ENCODE results near the gene DSCAML1. TPM values are rescaled to one million over a fixed set of nuclear protein-coding genes. Genes with fewer than 3 reads are reported as not detected.

DSCAML1 gene
- total RNA-seq, 1 experiment from 2014 or later, result 0.03 TPM

DNA sequence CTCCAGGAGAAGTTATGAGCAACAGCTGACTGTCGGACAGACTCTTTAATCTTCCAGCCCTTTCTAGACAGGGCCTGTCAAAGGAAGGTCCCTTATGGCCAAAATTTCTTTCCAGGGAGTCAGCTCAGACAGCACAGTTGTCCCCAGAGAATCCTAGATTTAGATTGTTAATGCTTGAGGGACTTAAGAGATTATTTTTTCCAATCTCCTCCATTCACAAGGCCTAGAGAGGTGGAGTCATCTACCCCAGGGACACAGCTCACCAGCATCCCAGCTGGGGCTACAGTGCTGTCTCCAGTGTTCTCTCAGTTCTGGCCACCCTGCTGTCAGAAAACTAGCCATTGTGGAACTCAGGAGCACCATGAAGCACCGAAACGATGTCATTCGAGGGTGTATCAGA lies 7.8 kb downstream of the DSCAML1 start:
- H3K27ac ChIP-seq, result no peak overlapping the region
- H3K4me1 ChIP-seq (replicated peaks), result no peaks in the 10 kb centered on the region
- no peaks in the 10 kb centered on the region for H3K9me3 ChIP-seq (replicated peaks)
- no peak overlapping the region for H3K4me3 ChIP-seq
- H3K36me3 ChIP-seq, result no peaks in the 10 kb centered on the region
- H3K27me3 ChIP-seq (replicated peaks), result no peaks in the 10 kb centered on the region
- no peak for DNase-seq (ENCODE audit: low read depth in 1 of 2, low spot score in 2 of 2)

DNA sequence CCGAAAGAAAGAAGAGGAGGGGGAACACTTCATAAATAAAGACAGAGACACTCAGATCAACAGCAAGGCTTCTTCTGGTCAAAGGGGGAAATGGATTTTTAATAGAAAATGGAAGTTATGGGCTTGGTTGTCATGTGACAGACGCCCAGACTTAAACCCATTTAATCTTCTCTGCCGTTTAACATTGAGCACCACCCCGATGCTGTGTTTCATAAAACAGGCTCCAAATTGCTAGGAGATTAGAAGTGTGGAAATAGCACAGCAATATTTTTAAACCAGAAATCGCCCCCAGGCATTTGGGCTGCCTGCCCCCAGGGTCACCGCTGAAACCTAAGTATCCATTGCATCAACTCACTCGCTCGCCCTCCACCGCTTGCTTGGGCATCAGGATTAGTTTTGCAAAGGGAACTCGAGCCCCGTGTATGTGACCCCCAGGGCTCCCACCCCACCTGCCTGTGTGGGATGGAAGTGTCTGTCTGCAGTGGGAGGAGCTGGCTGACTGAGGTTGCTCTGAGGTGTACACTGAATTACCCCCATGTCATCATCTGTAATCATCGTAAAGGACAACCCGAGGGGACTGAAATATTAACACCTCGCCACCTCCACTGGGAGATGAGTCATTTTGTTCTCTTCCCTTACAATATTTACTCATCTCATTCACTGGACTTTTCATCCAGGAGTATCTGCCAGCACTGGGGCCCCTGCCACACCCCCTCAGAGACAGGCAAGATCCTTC lies 10.7 kb downstream of the DSCAML1 start:
- Histone ChIP-seq H3K36me3 (no peaks in the 10 kb centered on the region), H3K4me1 (replicated peaks) (no peaks in the 10 kb centered on the region), H3K4me3 (no peak overlapping the region), H3K27me3 (replicated peaks) (no peaks in the 10 kb centered on the region), H3K9me3 (replicated peaks) (no peaks in the 10 kb centered on the region), H3K27ac (no peak overlapping the region)
- DNase-seq (ENCODE audit: low read depth in 1 of 2, low spot score in 2 of 2), result no peak

DNA sequence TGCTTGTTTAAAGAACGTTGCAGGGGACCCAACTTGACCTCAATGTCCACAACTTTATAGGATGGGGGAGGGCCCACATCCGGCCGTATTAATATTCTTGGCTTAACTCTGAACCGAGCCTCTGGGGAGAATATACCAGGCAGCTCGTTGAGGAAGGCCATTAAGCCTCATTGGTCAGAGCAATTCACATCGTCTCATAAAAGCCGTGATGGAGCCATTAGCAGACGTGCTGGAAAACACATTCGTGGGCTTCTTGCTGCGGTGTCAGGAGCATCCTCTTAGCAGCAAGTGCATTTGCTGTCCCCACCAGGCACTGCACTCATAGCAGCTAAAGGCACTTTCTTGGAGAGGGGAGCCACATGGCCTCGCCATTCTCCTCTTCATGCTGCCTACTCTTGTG lies 14.9 kb downstream of the DSCAML1 start:
- Histone ChIP-seq H3K27ac (no peak overlapping the region), H3K9me3 (replicated peaks) (no peaks in the 10 kb centered on the region), H3K4me3 (no peak overlapping the region), H3K4me1 (replicated peaks) (no peaks in the 10 kb centered on the region), H3K36me3 (no peaks in the 10 kb centered on the region), H3K27me3 (replicated peaks) (no peaks in the 10 kb centered on the region)
- no peak for DNase-seq (ENCODE audit: low read depth in 1 of 2, low spot score in 2 of 2)

DNA sequence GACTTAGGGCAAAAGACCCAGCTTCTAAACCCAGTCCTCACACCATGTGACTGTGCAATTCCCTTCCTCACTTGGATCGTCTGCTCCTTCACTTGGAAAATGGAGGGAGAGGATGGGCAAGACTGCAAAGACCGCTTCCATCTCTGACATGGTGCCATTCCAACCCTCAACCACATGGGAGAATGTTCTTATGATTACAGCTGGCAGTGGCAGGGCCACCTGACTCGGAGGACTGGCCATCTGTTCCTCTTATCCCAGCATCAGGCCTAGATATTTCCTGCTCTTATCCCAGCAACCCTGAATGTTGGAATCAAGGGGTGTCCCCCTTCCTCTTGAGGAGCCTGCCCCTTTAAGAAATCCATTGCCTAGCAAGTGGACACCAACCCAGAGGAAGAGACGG lies 15.4 kb downstream of the DSCAML1 start:
- H3K4me3 ChIP-seq, result no peak overlapping the region
- no peaks in the 10 kb centered on the region for H3K36me3 ChIP-seq
- no peak overlapping the region for H3K27ac ChIP-seq
- H3K9me3 ChIP-seq (replicated peaks), result no peaks in the 10 kb centered on the region
- H3K27me3 ChIP-seq (replicated peaks), result no peaks in the 10 kb centered on the region
- DNase-seq (ENCODE audit: low read depth in 1 of 2, low spot score in 2 of 2), result no peak
- H3K4me1 ChIP-seq (replicated peaks), result no peaks in the 10 kb centered on the region

DNA sequence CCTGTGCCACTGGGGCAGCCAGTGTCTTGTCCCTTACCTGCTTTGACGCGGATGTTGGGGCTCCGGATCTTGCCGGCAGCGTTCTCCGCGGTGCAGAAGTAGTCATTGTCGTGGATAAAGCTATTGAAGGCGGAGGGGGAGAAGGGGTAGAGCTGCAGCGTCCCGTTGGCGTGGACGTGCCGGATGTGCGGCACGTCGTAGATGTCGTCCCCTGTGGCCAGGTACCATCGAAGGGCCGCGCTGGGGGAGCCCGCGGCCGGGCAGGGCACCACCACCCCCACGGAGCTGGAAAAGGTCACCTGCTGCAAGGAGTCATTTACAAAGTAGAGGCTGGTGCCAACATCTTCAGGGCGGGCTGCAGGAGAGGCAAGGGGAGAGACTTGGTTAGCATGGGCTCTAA lies 16.6 kb downstream of the DSCAML1 start:
- Histone ChIP-seq H3K4me1 (replicated peaks) (no peaks in the 10 kb centered on the region), H3K4me3 (no peak overlapping the region), H3K27ac (no peak overlapping the region), H3K36me3 (no peaks in the 10 kb centered on the region), H3K9me3 (replicated peaks) (no peaks in the 10 kb centered on the region), H3K27me3 (replicated peaks) (no peaks in the 10 kb centered on the region)
- DNase-seq (ENCODE audit: low read depth in 1 of 2, low spot score in 2 of 2), result no peak

DNA sequence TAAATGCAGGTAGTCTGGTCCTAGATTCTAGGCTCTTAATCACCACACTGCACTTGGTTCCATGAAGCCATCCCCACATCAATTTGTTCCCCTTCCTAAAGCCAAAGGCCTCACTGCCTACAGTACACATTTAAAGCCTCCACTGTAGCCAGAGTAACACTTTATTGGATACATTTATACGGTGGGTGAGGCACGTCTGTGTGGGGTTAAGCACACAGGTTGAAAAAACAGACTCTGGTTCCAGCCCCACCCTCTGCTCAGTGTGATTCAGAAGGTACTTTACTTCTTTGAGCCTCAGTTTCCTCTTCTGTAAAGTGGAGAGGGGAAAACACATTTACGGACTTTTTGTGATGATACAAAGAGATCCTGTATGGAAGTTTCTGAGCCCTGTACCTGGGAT lies 22.5 kb downstream of the DSCAML1 start:
- Histone ChIP-seq H3K4me1 (replicated peaks) (no peaks in the 10 kb centered on the region), H3K27ac (no peak overlapping the region), H3K4me3 (no peak overlapping the region), H3K9me3 (replicated peaks) (no peaks in the 10 kb centered on the region), H3K36me3 (no peaks in the 10 kb centered on the region), H3K27me3 (replicated peaks) (no peaks in the 10 kb centered on the region)
- no peak for DNase-seq (ENCODE audit: low read depth in 1 of 2, low spot score in 2 of 2)

DNA sequence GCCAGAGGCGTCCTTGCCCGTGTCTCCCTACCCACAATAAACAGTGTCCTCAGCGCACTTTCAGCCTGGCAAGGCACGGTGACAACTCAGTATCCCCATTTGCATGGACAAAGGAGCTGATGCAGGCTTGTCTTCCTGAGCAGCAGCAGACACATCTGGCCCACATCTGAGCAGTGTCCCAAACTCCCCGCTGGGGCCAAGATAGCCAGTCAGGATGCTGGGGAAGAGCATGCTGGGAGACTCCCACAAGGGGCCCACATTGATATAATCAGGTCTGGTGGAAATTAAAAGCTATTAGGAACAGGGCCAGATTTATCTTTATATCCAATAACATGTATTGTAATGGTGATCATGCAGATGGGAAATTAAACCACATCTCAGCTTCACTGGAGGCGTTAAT lies 24.7 kb downstream of the DSCAML1 start:
- Histone ChIP-seq H3K4me3 (no peak overlapping the region), H3K27ac (no peak overlapping the region), H3K9me3 (replicated peaks) (no peaks in the 10 kb centered on the region)

DNA sequence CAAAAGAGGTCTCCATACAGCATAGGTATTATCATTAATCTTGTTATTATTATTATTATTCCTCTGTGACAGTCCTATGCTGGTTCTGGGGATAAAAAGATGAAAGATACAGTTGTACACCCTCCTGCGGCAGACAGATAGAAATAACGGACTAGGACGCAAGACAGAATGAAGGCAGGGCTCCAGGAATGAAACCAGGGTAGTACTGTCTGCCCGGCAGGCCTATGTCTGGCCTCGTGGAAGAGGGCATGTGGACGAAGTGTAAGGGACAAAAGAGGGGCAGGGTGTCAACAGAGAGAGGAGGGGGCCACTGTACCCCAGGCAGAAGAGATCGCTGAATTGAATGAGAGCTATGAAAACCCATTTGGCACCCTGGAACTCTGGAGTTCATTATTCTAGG lies 25.2 kb downstream of the DSCAML1 start:
- H3K4me1 ChIP-seq (replicated peaks), result no peaks in the 10 kb centered on the region
- no peak overlapping the region for H3K27ac ChIP-seq
- no peak overlapping the region for H3K4me3 ChIP-seq
- DNase-seq (ENCODE audit: low read depth in 1 of 2, low spot score in 2 of 2), result no peak
- no peaks in the 10 kb centered on the region for H3K9me3 ChIP-seq (replicated peaks)
- no peaks in the 10 kb centered on the region for H3K27me3 ChIP-seq (replicated peaks)
- H3K36me3 ChIP-seq, result no peaks in the 10 kb centered on the region

More for the DNA sequence above, 24.7 kb downstream of the DSCAML1 start:
- Histone ChIP-seq H3K27me3 (replicated peaks) (no peaks in the 10 kb centered on the region), H3K36me3 (no peaks in the 10 kb centered on the region), H3K4me1 (replicated peaks) (no peaks in the 10 kb centered on the region)
- DNase-seq (ENCODE audit: low read depth in 1 of 2, low spot score in 2 of 2), result no peak

DNA sequence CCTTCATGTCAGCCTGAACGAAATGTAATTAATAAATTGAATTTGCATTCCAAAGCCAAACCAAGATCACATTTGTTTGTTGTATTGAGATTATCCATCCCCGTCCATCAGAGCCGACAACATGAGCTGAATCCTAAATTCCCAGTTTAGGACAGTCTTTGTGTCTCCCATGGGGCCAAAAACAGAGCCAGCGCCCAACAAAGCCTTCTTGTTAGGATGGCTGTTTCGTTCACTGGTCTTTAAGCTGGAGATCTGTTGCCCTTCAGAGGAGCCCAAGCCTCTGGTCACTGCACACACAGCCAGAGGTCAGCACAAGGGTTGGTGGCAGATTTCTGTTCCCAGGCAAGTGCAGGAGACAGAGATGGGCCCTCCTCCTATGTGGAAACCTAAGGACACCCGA lies 25.8 kb downstream of the DSCAML1 start:
- Histone ChIP-seq H3K4me1 (replicated peaks) (no peaks in the 10 kb centered on the region), H3K36me3 (no peaks in the 10 kb centered on the region), H3K9me3 (replicated peaks) (no peaks in the 10 kb centered on the region), H3K27ac (no peak overlapping the region), H3K4me3 (no peak overlapping the region), H3K27me3 (replicated peaks) (no peaks in the 10 kb centered on the region)
- DNase-seq (ENCODE audit: low read depth in 1 of 2, low spot score in 2 of 2), result no peak

DNA sequence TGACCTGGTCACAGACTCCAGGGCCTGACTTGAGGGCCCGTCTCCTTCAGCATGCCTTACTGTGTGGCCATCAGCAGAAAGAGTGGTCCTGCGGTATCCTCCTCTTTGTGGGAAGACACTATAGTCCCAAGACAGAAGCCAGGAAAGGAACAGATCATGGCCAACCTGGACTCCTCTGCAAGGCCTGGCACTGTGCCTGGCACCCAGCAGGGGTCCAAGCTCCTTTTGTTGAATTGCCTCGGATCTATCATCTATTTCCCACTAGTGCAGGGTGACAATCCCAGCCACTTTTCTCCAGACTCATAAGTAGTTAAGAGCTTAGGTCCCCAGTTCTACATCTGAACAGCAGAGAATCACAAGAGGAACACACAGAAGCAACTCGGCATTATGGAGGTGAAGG lies 27.0 kb downstream of the DSCAML1 start:
- Histone ChIP-seq H3K27me3 (replicated peaks) (no peaks in the 10 kb centered on the region), H3K36me3 (no peaks in the 10 kb centered on the region), H3K4me1 (replicated peaks) (no peaks in the 10 kb centered on the region), H3K4me3 (no peak overlapping the region), H3K27ac (no peak overlapping the region), H3K9me3 (replicated peaks) (no peaks in the 10 kb centered on the region)
- DNase-seq (ENCODE audit: low read depth in 1 of 2, low spot score in 2 of 2), result no peak

DNA sequence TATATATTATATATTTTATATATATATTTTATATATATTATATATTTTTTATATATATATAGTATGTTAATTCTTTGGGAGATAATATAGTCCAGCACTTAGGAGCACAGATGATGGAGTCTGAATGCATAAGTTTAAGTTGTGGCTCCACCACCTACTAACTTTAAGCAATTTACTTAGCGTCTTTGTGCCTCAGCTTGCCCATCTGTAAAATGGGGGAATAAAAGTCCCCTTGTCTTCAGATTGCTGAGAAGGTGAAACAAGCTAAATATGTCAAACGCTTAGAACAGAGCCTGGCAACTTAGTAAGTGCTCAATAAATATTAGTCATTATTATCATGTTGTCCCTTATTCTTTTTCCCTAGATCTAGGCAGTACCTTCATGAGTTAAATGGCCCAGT lies 27.5 kb downstream of the DSCAML1 start:
- Histone ChIP-seq H3K36me3 (no peaks in the 10 kb centered on the region), H3K9me3 (replicated peaks) (no peaks in the 10 kb centered on the region), H3K4me3 (no peak overlapping the region), H3K27ac (no peak overlapping the region), H3K4me1 (replicated peaks) (no peaks in the 10 kb centered on the region), H3K27me3 (replicated peaks) (no peaks in the 10 kb centered on the region)
- DNase-seq (ENCODE audit: low read depth in 1 of 2, low spot score in 2 of 2), result no peak

DNA sequence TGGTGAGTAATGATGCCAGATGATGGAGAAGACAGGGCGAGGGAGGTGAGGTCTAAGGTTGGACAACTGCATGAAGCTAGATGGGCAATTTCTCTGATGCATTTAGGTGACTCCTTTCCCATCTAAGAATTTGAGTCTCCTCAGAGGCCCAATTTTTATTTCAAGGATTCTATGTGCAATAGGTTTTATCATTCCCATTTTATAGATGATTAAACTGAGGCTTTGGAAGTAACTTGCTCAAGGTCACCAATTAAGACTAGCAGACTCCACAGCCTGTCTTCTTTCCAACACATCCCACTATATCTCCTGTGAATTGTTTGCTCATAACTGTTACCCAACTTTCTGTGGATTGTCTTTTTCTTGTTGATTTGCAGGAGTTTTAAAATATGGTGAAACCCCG lies 28.5 kb downstream of the DSCAML1 start:
- Histone ChIP-seq H3K27ac (no peak overlapping the region), H3K9me3 (replicated peaks) (no peaks in the 10 kb centered on the region), H3K4me1 (replicated peaks) (no peaks in the 10 kb centered on the region), H3K36me3 (no peaks in the 10 kb centered on the region), H3K4me3 (no peak overlapping the region), H3K27me3 (replicated peaks) (no peaks in the 10 kb centered on the region)
- no peak for DNase-seq (ENCODE audit: low read depth in 1 of 2, low spot score in 2 of 2)

DNA sequence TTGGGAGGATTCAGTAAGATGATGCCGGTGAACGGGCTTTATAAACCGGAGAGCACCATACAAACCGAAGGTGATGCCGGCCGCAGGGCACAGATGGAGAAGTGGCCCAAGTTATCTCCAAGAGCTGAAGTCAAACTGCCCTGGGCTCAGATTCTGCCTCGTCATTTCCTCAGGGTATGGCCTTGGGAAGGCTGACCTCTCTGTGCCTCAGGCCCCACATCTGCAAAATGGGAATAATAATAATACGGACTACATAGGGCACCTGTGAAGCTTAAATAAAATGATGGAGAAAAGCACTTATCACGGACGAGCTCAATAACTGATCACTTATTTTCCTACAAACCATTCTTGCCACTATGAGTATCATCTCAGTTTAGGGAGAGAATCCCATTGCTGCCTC lies 29.9 kb downstream of the DSCAML1 start:
- no peak for DNase-seq (ENCODE audit: low read depth in 1 of 2, low spot score in 2 of 2)
- Histone ChIP-seq H3K27ac (no peak overlapping the region), H3K36me3 (no peaks in the 10 kb centered on the region), H3K27me3 (replicated peaks) (no peaks in the 10 kb centered on the region), H3K4me3 (no peak overlapping the region), H3K4me1 (replicated peaks) (no peaks in the 10 kb centered on the region), H3K9me3 (replicated peaks) (no peaks in the 10 kb centered on the region)

DNA sequence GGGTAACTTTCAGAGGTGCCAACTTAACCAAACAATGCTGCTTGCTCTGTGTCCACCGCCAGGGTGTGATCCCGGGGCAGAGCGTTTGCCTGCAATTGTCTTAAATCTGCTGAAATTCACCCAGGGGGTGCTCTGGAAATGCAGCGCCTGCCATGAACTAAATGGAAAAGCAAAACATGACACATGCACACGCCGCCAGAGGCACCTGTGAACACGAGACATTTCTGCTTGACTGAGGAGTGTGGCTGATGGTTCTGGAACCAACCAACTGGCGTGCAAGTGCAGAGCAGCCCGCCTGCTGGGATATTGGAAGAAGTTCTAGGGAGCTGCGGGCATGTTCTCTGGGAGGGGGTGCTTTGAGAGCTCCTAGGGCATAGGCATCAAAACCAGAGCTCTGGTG lies 30.4 kb downstream of the DSCAML1 start:
- Histone ChIP-seq H3K36me3 (no peaks in the 10 kb centered on the region), H3K27ac (no peak overlapping the region), H3K4me3 (no peak overlapping the region), H3K4me1 (replicated peaks) (no peaks in the 10 kb centered on the region), H3K27me3 (replicated peaks) (no peaks in the 10 kb centered on the region), H3K9me3 (replicated peaks) (no peaks in the 10 kb centered on the region)
- DNase-seq (ENCODE audit: low read depth in 1 of 2, low spot score in 2 of 2), result no peak

DNA sequence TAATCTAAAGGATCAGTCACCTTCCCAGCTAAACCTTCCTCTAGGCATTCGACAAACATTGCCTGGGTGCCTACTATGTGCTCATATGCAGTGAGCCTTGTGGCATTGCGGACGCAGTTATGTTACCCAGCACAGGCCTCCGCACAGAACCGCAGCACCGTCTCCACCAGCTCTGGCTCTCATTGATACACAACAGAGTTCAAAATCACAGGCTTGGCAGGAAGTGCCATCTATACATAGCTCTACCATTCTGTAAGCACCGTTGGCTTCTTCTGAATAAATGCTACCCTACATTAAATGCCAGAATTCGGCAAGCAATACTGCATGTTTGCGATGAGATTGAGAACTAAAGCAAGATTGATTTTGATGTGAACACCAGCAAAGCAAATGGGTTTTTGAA lies 31.0 kb downstream of the DSCAML1 start:
- H3K27ac ChIP-seq, result no peak overlapping the region
- no peak for DNase-seq (ENCODE audit: low read depth in 1 of 2, low spot score in 2 of 2)
- no peaks in the 10 kb centered on the region for H3K36me3 ChIP-seq
- H3K4me1 ChIP-seq (replicated peaks), result no peaks in the 10 kb centered on the region
- H3K27me3 ChIP-seq (replicated peaks), result no peaks in the 10 kb centered on the region
- H3K9me3 ChIP-seq (replicated peaks), result no peaks in the 10 kb centered on the region
- H3K4me3 ChIP-seq, result no peak overlapping the region
